ENCODE results near the gene CPD.

GRCh38 chr17:30345527-30346075, 33.1 kb upstream of the CPD start:
- TF ChIP-seq RFX5 (IDR thresholded peaks at IDR 0.05; ENCODE audit: low read length) (no peak), POLR2AphosphoS5 (IDR thresholded peaks at IDR 0.05; ENCODE audit: low read depth, low read length) (no peak), TAF1 (IDR thresholded peaks at IDR 0.05; ENCODE audit: borderline replicate concordance, low read depth, low read length) (no peak)
